Erythroblast (primary cell): ENCODE data around the gene GPBP1L1.

Source experiments
- GATA1 ChIP-seq: IDR thresholded peaks from 2 replicates; pipeline ENCODE4 v1.6.1; 2011; ENCODE audit warnings: low read depth, mild to moderate bottlenecking, control low read depth, low read length, moderate library complexity
- POLR2A ChIP-seq: IDR thresholded peaks from 2 replicates; pipeline ENCODE4 v1.6.1; 2011; ENCODE audit warnings: mild to moderate bottlenecking, low read length

GRCh38 chr1:45682942-45683341 lies 3.4 kb downstream of the GPBP1L1 start:
- no peak for TF ChIP-seq POLR2A
- no peak for TF ChIP-seq GATA1
